Fibroblast of skin of scalp (primary cell): Measurements from ENCODE around the gene RHPN2.
"Not testable (repeated sequence)": the region's sequence is repeated elsewhere in the genome, so short reads cannot be mapped to it uniquely, and the experiment has no call there.

Experiments used
- DNase-seq: peaks from one replicate; pipeline ENCODE4 v3.0.0-alpha.2; 2013

RHPN2 gene

GRCh38 chr19:33064458-33064791, 263 bp downstream of the RHPN2 start:
- no peak for DNase-seq

- DNase-seq, result no peak
These were observed 783 bp downstream of the RHPN2 start for GRCh38 chr19:33063753-33064457.

- DNase-seq, result peak; percentile 41
These were observed 1.3 kb downstream of the RHPN2 start for GRCh38 chr19:33063356-33063752.

- no peak for DNase-seq
These were observed 1.8 kb downstream of the RHPN2 start for GRCh38 chr19:33062902-33063301.

- no peak for DNase-seq
These were observed 4.1 kb downstream of the RHPN2 start for GRCh38 chr19:33060586-33060985.

GRCh38 chr19:33055718-33056117, 9.0 kb downstream of the RHPN2 start:
- DNase-seq, result no peak

- no peak for DNase-seq
These were observed 10.1 kb downstream of the RHPN2 start for GRCh38 chr19:33054623-33055022.

- no peak for DNase-seq
These were observed 12.2 kb downstream of the RHPN2 start for GRCh38 chr19:33052352-33052972.

- DNase-seq, result no peak
These were observed 14.6 kb downstream of the RHPN2 start for GRCh38 chr19:33050110-33050509.

- DNase-seq, result no peak
These were observed 15.6 kb downstream of the RHPN2 start for GRCh38 chr19:33048806-33049676.

- DNase-seq, result no peak
These were observed 17.3 kb downstream of the RHPN2 start for GRCh38 chr19:33047422-33047821.

- DNase-seq, result not testable (repeated sequence)
These were observed 22.9 kb downstream of the RHPN2 start for GRCh38 chr19:33041828-33042160.

GRCh38 chr19:33040994-33041827, 23.5 kb downstream of the RHPN2 start:
- DNase-seq, result no peak

GRCh38 chr19:33039815-33040214, 24.9 kb downstream of the RHPN2 start:
- no peak for DNase-seq

- no peak for DNase-seq
These were observed 25.5 kb downstream of the RHPN2 start for GRCh38 chr19:33039108-33039599.

GRCh38 chr19:33037168-33038025, 27.3 kb downstream of the RHPN2 start:
- DNase-seq, result not testable (repeated sequence)

- DNase-seq, result not testable (repeated sequence)
These were observed 28.1 kb downstream of the RHPN2 start for GRCh38 chr19:33036370-33037167.

GRCh38 chr19:33035461-33035860, 29.2 kb downstream of the RHPN2 start:
- no peak for DNase-seq

- no peak for DNase-seq
These were observed 32.4 kb downstream of the RHPN2 start for GRCh38 chr19:33032218-33032781.

GRCh38 chr19:33029746-33030303, 34.9 kb downstream of the RHPN2 start:
- DNase-seq, result no peak
